AG08395 (cell line): ENCODE measurements around the gene RIMS3.
"Not testable (repeated sequence)": the region's sequence is repeated elsewhere in the genome, so short reads cannot be mapped to it uniquely, and the experiment has no call there.

Experiments
- DNase-seq: peaks from one replicate; pipeline ENCODE4 v3.0.0; 2012; ENCODE audit warnings: mixed read lengths, low spot score

RIMS3 gene

GRCh38 chr1:40665335-40666171 is at the start of gene RIMS3:
Gene RIMS3 (minus strand): TSS chr1:40665682. CDS start chr1:40641925, 23,757 bp downstream.
- DNase-seq = peak; percentile 92

GRCh38 chr1:40712997-40713396 is 47.5 kb upstream of the RIMS3 start:
- no peak for DNase-seq

GRCh38 chr1:40712405-40712944 is 47.0 kb upstream of the RIMS3 start:
- no peak for DNase-seq

- DNase-seq = peak; percentile 32
Observed at GRCh38 chr1:40711465-40712404, 46.3 kb upstream of the RIMS3 start.

- no peak for DNase-seq
Observed at GRCh38 chr1:40710581-40711315, 45.3 kb upstream of the RIMS3 start.

- no peak for DNase-seq
Observed at GRCh38 chr1:40709802-40710278, 44.4 kb upstream of the RIMS3 start.

GRCh38 chr1:40709100-40709801 is 43.8 kb upstream of the RIMS3 start:
- DNase-seq = peak; percentile 91

GRCh38 chr1:40708750-40709099 is 43.2 kb upstream of the RIMS3 start:
- DNase-seq = peak; percentile 84

GRCh38 chr1:40706626-40707025 is 41.1 kb upstream of the RIMS3 start:
- DNase-seq = no peak

- DNase-seq = no peak
Observed at GRCh38 chr1:40704817-40705733, 39.6 kb upstream of the RIMS3 start.

GRCh38 chr1:40703316-40703715 is 37.8 kb upstream of the RIMS3 start:
- DNase-seq = peak; percentile 75

- not testable (repeated sequence) for DNase-seq
Observed at GRCh38 chr1:40702810-40703209, 37.3 kb upstream of the RIMS3 start.

GRCh38 chr1:40701684-40702083 is 36.2 kb upstream of the RIMS3 start:
- DNase-seq = no peak

GRCh38 chr1:40699787-40700186 is 34.3 kb upstream of the RIMS3 start:
- DNase-seq = no peak

- DNase-seq = no peak
Observed at GRCh38 chr1:40697436-40697835, 32.0 kb upstream of the RIMS3 start.

GRCh38 chr1:40696294-40696693 is 30.8 kb upstream of the RIMS3 start:
- DNase-seq = no peak

- DNase-seq = no peak
Observed at GRCh38 chr1:40694353-40694874, 28.9 kb upstream of the RIMS3 start.

GRCh38 chr1:40693425-40693824 is 27.9 kb upstream of the RIMS3 start:
- DNase-seq = no peak

GRCh38 chr1:40692429-40692895 is 27.0 kb upstream of the RIMS3 start:
- peak; percentile 17 for DNase-seq
